Measurements from ENCODE around the gene CDK11A. TPM values are rescaled to one million over a fixed set of nuclear protein-coding genes. Genes with fewer than 3 reads are reported as not detected.

Gene CDK11A
- polyA plus RNA-seq, 1 donor (not counting 4 experiments of a cell fraction or from before 2014, with no cell fraction given), result 3.5 TPM

DNA sequence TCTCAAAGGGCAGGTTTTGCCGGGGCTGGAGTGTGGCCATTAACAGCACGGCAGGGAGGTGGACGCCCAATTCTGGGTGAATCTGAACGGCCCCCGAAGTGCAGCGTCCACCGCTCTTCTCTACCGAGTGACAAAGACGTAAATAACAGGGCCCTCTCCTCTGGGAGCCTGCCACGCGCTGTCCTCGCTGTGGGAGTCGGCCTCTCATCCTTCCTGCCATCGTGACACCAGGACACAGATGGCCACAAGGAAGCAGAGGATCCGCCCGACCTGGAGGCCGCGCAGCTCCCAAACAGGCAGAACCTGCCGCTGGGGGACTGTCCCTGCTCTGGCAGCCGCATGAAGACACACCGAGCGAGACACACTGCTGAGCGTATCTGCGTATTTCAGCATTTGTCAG lies 53.3 kb downstream of the CDK11A start:
- H3K27ac ChIP-seq (ENCODE audit: control insufficient read depth, insufficient read depth, low read length), result no peak overlapping the region
- no peak overlapping the region for H3K4me3 ChIP-seq (ENCODE audit: control insufficient read depth in 2 of 3, extremely low read depth in 1 of 3, insufficient read depth in 2 of 3, low read depth in 1 of 3, low read length in 3 of 3)
- H3K9me1 ChIP-seq (ENCODE audit: control insufficient read depth, extremely low read depth, insufficient read depth, low read length), result no peaks in the 10 kb centered on the region
- dilution Hi-C loops (cut with MboI; ENCODE audit: extremely low pct_ligation_motif_present, low sequenced_read_pairs), result no loop called here
- H3K79me2 ChIP-seq (ENCODE audit: control insufficient read depth, insufficient read depth, low read length), result no peaks in the 10 kb centered on the region
- H3K36me3 ChIP-seq (ENCODE audit: control insufficient read depth in 2 of 2, extremely low read depth in 1 of 2, insufficient read depth in 2 of 2, low read length in 2 of 2), result peaks cover 3 to 5% of the 10 kb centered on the region in 2 experiments
- H3K4me2 ChIP-seq (ENCODE audit: control insufficient read depth, extremely low read depth, insufficient read depth, low read depth, low read length), result no peak overlapping the region
- DNase-seq (ENCODE audit: low read depth, low spot score) (no peak), FAIRE-seq (no peak)
- H3K9me3 ChIP-seq (ENCODE audit: control insufficient read depth, low read depth, low read length), result no peaks in the 10 kb centered on the region
- no peaks in the 10 kb centered on the region for H4K20me1 ChIP-seq (ENCODE audit: control insufficient read depth, extremely low read depth, insufficient read depth, low read length)
- H3K27me3 ChIP-seq (ENCODE audit: control insufficient read depth, extremely low read depth, insufficient read depth, low read length), result no peaks in the 10 kb centered on the region
- H3K9ac ChIP-seq (ENCODE audit: control insufficient read depth, extremely low read depth, insufficient read depth, low read length), result no peak overlapping the region
- TF ChIP-seq, protein P1, sequence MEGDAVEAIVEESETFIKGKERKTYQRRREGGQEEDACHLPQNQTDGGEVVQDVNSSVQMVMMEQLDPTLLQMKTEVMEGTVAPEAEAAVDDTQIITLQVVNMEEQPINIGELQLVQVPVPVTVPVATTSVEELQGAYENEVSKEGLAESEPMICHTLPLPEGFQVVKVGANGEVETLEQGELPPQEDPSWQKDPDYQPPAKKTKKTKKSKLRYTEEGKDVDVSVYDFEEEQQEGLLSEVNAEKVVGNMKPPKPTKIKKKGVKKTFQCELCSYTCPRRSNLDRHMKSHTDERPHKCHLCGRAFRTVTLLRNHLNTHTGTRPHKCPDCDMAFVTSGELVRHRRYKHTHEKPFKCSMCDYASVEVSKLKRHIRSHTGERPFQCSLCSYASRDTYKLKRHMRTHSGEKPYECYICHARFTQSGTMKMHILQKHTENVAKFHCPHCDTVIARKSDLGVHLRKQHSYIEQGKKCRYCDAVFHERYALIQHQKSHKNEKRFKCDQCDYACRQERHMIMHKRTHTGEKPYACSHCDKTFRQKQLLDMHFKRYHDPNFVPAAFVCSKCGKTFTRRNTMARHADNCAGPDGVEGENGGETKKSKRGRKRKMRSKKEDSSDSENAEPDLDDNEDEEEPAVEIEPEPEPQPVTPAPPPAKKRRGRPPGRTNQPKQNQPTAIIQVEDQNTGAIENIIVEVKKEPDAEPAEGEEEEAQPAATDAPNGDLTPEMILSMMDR (optimal IDR thresholded peaks at IDR 0.05 in 1 of 3, IDR thresholded peaks at IDR 0.05 in 1 of 3, conservative IDR thresholded peaks at IDR 0.05 in 1 of 3; ENCODE audit: extremely low read depth in 1 of 3, insufficient read depth in 2 of 3, low read length in 3 of 3), result no peak
- no peak for TF ChIP-seq EZH2 (IDR thresholded peaks at IDR 0.05; ENCODE audit: low read length)
- no peaks in the 10 kb centered on the region for H3K4me1 ChIP-seq (ENCODE audit: control insufficient read depth, extremely low read depth, insufficient read depth, low read length)
- H2AFZ ChIP-seq (ENCODE audit: control insufficient read depth, low read length), result no peak overlapping the region

DNA sequence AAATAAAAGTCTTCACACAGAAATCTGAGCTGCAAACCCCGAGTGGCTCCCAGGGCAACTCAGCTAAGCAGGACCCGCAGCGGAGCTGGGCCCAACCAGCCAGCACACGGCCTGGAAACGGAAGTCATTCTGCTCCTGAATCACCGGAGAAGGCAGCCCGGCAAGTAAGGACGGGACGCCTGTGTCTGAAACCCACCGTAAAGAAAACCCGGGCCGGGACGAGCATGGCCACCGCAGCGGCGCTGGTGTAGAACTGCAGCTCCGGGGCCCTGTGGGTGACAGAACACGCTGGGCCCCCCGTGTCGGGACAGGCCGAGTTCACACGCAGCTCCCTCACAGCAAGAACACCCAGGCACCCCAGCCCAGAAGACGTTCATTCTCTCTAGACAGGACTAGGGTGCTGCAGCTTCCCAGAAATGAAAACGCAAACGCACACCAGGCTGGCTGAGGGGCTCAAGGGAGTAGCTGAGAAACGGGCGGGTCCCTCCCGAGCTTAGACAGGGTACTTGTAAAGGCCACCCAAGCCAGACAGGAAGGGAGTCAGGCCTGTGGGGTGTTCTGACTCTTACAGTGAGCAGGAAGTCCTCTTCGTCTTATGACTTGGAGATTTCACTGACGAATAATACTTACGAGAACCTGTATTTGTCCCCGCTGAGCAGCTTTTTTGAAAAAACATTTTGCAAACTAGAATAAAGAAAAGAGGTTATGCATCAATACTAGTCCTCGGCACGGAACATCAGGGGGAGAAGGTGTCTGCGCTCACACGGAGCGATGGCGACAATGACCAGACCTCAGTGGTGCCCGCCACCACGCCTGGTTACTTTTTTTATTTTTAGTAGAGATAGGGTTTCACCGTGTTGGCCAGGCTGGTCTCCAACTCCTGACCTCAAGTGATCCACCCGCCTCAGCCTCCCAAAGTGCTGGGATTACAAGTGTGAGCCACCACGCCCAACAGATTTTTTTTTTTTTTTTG lies 54.4 kb downstream of the CDK11A start:
- no peak overlapping the region for H3K9ac ChIP-seq (ENCODE audit: control insufficient read depth, extremely low read depth, insufficient read depth, low read length)
- H2AFZ ChIP-seq (ENCODE audit: control insufficient read depth, low read length), result no peak overlapping the region
- H3K79me2 ChIP-seq (ENCODE audit: control insufficient read depth, insufficient read depth, low read length), result no peaks in the 10 kb centered on the region
- FAIRE-seq (no peak), DNase-seq (ENCODE audit: low read depth, low spot score) (no peak)
- no peaks in the 10 kb centered on the region for H3K9me3 ChIP-seq (ENCODE audit: control insufficient read depth, low read depth, low read length)
- TF ChIP-seq, protein P1 (optimal IDR thresholded peaks at IDR 0.05 in 1 of 3, IDR thresholded peaks at IDR 0.05 in 1 of 3, conservative IDR thresholded peaks at IDR 0.05 in 1 of 3; ENCODE audit: extremely low read depth in 1 of 3, insufficient read depth in 2 of 3, low read length in 3 of 3), result no peak
- no peak for TF ChIP-seq EZH2 (IDR thresholded peaks at IDR 0.05; ENCODE audit: low read length)
- dilution Hi-C loops (cut with MboI; ENCODE audit: extremely low pct_ligation_motif_present, low sequenced_read_pairs), result no loop called here
- no peak overlapping the region for H3K4me3 ChIP-seq (ENCODE audit: control insufficient read depth in 2 of 3, extremely low read depth in 1 of 3, insufficient read depth in 2 of 3, low read depth in 1 of 3, low read length in 3 of 3)
- no peaks in the 10 kb centered on the region for H3K27me3 ChIP-seq (ENCODE audit: control insufficient read depth, extremely low read depth, insufficient read depth, low read length)
- no peaks in the 10 kb centered on the region for H4K20me1 ChIP-seq (ENCODE audit: control insufficient read depth, extremely low read depth, insufficient read depth, low read length)
- H3K27ac ChIP-seq (ENCODE audit: control insufficient read depth, insufficient read depth, low read length), result no peak overlapping the region
- no peak overlapping the region for H3K4me2 ChIP-seq (ENCODE audit: control insufficient read depth, extremely low read depth, insufficient read depth, low read depth, low read length)
- peaks cover 10 to 13% of the 10 kb centered on the region in 2 experiments for H3K36me3 ChIP-seq (ENCODE audit: control insufficient read depth in 2 of 2, extremely low read depth in 1 of 2, insufficient read depth in 2 of 2, low read length in 2 of 2)
- no peaks in the 10 kb centered on the region for H3K4me1 ChIP-seq (ENCODE audit: control insufficient read depth, extremely low read depth, insufficient read depth, low read length)
- H3K9me1 ChIP-seq (ENCODE audit: control insufficient read depth, extremely low read depth, insufficient read depth, low read length), result no peaks in the 10 kb centered on the region
